Neutrophil (primary cell): ENCODE results near the gene ANKRD24.

Experiments
- H3K27ac ChIP-seq: fragments of 200-600 bp; sonication (generic); 2 replicates; pipeline ENCODE4 v1.5.1; 2016; ENCODE audit warnings: mild to moderate bottlenecking, moderate library complexity
- H3K27me3 ChIP-seq: fragments of 200-600 bp; sonication (generic); 2 replicates; pipeline ENCODE4 v1.6.0; 2016; ENCODE audit warnings: mild to moderate bottlenecking
- H3K36me3 ChIP-seq: fragments of 200-600 bp; sonication (generic); 2 replicates; pipeline ENCODE4 v1.5.1; 2017
- H3K4me1 ChIP-seq, 2 experiments: fragments of 200-600 bp in 1 of 2; sonication (generic) in 1 of 2; 1 replicate in 1 of 2; 2 replicates in 1 of 2; pipeline versions ENCODE4 v1.5.1 to v1.6.1; 2013 to 2016; ENCODE audit warnings: low read depth in 1 of 2, low read length in 1 of 2, mild to moderate bottlenecking in 1 of 2, moderate library complexity in 1 of 2; ENCODE audit not compliant: control insufficient read depth in 1 of 2, insufficient read depth in 1 of 2
- H3K4me3 ChIP-seq, 2 experiments: fragments of 200-600 bp in 1 of 2; sonication (generic) in 1 of 2; 1 replicate in 1 of 2; 2 replicates in 1 of 2; pipeline ENCODE4 v1.5.1; 2013 to 2016; ENCODE audit warnings: low read depth in 1 of 2, low read length in 1 of 2, mild to moderate bottlenecking in 1 of 2, moderate library complexity in 1 of 2
- H3K9me3 ChIP-seq: fragments of 200-600 bp; sonication (generic); 2 replicates; pipeline ENCODE4 v1.5.1; 2016
- TF ChIP-seq, protein P1 (sequence below): fragments of 200-600 bp; sonication (generic); IDR thresholded peaks from 2 replicates; pipeline ENCODE4 v1.5.1; 2016; ENCODE audit warnings: antibody characterized with exemption

The ANKRD24 gene

DNA sequence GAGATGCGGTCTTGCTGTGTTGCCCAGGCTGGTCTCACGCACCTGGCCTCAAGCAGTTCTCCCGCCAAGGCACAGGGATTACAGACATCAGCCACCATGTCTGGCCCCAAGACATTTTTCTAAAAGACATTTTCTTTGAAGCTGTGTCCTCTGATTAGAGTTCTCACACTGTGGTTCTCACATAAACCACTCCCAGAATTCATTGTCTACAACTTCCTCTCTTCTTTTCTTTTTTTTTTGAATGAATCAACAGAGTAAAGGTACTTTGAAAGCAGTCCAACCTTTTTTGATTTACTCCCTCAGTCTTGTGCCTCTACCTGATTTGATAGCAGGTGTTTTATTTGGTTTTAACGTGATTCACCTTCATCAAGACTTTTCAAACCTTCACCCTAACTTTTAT is 82.3 kb downstream of the ANKRD24 start:
- no peak overlapping the region for H3K4me3 ChIP-seq
- no peak overlapping the region for H3K27ac ChIP-seq
- TF ChIP-seq, protein P1, sequence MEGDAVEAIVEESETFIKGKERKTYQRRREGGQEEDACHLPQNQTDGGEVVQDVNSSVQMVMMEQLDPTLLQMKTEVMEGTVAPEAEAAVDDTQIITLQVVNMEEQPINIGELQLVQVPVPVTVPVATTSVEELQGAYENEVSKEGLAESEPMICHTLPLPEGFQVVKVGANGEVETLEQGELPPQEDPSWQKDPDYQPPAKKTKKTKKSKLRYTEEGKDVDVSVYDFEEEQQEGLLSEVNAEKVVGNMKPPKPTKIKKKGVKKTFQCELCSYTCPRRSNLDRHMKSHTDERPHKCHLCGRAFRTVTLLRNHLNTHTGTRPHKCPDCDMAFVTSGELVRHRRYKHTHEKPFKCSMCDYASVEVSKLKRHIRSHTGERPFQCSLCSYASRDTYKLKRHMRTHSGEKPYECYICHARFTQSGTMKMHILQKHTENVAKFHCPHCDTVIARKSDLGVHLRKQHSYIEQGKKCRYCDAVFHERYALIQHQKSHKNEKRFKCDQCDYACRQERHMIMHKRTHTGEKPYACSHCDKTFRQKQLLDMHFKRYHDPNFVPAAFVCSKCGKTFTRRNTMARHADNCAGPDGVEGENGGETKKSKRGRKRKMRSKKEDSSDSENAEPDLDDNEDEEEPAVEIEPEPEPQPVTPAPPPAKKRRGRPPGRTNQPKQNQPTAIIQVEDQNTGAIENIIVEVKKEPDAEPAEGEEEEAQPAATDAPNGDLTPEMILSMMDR = no peak
- H3K9me3 ChIP-seq = no peaks in the 10 kb centered on the region
- peaks cover 87% of the 10 kb centered on the region for H3K36me3 ChIP-seq
- H3K4me1 ChIP-seq = no peaks in the 10 kb centered on the region
- H3K27me3 ChIP-seq = no peaks in the 10 kb centered on the region

DNA sequence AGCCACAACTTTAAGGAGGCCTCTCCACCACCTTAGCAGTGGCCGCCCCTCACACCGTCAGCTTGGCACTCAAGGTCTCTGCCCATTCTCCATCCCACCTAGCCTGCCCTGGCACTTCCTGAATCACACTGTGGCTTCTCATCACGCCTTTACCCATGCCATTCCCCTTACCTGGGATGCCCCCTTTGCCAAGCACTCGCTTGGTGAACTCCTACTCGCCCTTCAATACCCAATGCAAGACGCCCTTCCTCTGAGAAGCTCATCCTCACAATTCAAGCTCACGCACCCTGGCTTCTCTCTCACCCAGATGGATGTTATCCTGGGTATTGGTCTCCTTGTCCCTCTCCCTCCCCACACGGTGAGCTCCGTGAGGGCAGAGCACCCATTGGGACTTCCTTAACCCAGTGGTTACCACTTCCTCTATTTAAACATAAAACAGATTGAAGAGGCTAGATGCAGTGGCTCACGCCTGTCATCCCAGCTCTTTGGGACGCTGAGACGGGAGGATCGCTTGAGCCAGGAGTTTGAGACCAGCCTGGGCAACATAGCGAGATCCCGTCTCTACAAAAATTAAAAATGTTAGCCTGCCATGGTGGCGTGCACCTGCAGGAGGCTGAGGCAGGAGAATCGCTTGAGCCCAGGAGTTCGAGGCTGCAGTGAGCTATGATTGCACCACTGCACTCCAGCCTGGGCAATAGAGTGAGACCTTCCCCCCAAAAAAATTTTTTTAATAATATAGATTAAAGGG is 83.9 kb downstream of the ANKRD24 start:
- Histone ChIP-seq H3K4me1 (no peaks in the 10 kb centered on the region), H3K9me3 (no peaks in the 10 kb centered on the region), H3K27me3 (no peaks in the 10 kb centered on the region), H3K36me3 (peaks cover 81% of the 10 kb centered on the region), H3K4me3 (no peak overlapping the region), H3K27ac (no peak overlapping the region)
- TF ChIP-seq, protein P1 = no peak

DNA sequence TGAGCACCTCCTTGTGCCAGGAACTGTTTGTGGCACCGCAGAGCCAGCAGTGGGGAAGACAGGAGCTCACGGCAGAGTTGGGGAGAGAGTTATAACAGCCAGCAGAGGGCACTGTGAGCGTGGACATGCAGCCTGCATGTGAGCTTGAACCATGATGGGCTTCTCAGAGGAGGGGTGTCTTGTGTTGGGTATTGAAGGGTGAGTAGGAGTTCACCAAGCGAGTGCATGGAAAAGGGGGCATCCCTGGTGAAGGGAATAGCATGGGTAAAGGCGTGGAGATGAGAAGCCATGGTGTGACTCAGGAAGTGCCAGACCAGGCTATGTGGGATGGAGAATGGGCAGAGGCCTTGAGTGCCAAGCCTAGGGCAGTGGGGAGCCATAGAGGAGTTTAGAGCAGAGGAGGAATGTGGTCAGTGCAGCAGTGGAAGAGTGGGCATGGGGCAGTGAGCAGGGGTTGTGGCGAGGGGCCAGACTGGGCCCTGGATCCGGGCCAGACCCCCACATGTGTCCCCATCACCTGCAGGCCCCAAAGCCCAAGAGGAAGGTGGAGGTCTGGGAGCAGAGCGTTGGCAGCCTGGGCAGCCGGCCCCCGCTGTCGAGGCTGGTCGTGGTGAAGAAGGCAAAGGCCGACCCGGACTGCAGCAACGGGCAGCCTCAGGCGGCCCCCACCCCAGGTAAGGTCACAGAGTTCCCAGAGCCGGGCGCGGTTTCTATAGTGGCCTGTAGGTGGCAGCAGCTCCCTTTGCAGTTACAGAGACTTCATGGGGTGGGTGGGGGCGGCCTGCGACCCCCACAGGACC is 84.8 kb downstream of the ANKRD24 start:
- Histone ChIP-seq H3K9me3 (no peaks in the 10 kb centered on the region), H3K27ac (no peak overlapping the region), H3K4me1 (no peaks in the 10 kb centered on the region), H3K36me3 (peaks cover 73% of the 10 kb centered on the region), H3K27me3 (no peaks in the 10 kb centered on the region), H3K4me3 (no peak overlapping the region)
- TF ChIP-seq, protein P1 = peak; percentile 68

DNA sequence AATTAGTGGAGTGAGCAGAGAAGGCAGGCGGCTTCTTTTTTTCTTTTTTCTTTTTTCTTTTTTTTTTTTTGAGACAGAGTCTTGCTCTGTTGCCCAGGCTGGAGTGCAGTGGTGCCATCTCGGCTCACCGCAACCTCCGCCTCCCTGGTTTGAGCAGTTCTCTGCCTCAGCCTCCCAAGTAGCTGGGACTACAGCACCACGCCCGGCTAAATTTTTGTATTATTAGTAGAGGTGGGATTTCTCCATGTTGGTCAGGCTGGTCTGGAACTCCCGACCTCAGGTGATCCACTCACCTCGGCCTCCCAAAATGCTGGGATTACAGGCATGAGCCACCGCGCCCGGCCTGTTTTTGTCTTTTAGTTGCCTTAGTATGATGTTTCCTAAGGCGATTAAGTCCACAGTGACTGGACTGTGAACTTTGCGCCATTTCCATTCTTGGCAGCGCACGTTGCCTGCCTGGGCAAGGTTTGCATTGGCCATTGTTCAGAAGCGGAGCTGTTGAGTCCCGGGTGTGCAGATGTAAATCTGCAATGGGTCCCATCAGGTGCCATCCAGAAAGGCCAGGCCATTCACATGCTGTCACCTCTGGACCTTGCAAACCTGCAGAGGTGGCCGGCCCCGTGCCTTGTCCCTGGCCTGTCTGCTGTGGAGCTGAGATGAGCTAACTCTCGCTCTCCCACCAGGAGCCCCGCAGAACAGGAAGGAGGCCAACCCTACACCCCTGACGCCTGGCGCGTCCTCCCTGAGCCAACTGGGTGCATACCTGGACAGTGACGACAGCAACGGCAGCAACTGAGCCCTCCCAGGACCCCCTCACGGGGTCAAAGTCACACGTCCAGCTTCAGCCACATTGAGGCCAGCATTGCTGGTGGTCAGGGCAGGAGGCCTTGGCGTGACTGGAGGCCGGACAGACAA is 85.7 kb downstream of the ANKRD24 start:
- Histone ChIP-seq H3K9me3 (no peaks in the 10 kb centered on the region), H3K4me3 (no peak overlapping the region), H3K27ac (no peak overlapping the region), H3K36me3 (peaks cover 65% of the 10 kb centered on the region), H3K4me1 (no peaks in the 10 kb centered on the region), H3K27me3 (no peaks in the 10 kb centered on the region)
- TF ChIP-seq, protein P1 = no peak

DNA sequence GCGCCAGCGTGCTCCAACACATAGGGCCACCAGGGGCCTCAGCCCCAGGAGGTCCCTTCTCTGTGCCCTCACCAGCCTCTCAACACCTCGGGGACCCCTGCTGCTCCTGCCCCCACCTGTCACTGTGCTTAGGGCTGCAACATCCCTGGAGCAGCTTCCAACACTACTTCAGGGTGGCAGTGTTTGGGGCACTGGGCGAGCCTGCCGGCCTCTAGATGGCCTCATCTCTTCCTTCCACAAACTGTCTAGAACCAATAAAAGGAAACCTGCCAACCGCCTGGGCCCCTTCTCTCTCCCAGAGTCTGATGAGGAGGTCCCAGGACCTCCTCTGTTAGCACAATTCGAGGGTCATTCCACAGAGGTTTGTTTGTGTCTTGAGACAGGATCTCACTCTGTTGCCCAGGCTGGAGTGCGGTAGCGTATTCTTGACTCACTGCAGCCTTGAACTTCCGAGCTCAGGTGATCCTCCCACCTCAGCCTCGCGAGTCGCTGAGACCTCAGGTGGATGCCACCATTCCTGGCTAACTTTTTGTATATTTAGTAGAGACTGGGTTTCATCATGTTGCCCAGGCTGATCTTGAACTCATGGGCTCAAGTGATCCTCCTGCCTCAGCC is 86.4 kb downstream of the ANKRD24 start:
- Histone ChIP-seq H3K4me1 (no peaks in the 10 kb centered on the region), H3K27me3 (no peaks in the 10 kb centered on the region), H3K4me3 (no peak overlapping the region), H3K36me3 (peaks cover 57% of the 10 kb centered on the region), H3K9me3 (no peaks in the 10 kb centered on the region), H3K27ac (no peak overlapping the region)
- TF ChIP-seq, protein P1 = no peak
